Stimulated activated naive CD8-positive, alpha-beta T cell treated with anti-CD3 and anti-CD28 coated beads, Interleukin-15, Interleukin-2, amounts not matched to agents 100 U/mL and 50 U/mL, for 24 hours (primary cell): Measurements from ENCODE around the gene TRIM59.
"Not testable (repeated sequence)": the region's sequence is repeated elsewhere in the genome, so short reads cannot be mapped to it uniquely, and the experiment has no call there.

Source experiments
- ATAC-seq: fragments of 150-1000 bp; cut with Tn5 transposase; one replicate; pipeline ENCODE4 v1.10.0; 2021
- DNase-seq: peaks from one replicate; pipeline ENCODE4 v3.0.0; 2021

The TRIM59 gene

DNA sequence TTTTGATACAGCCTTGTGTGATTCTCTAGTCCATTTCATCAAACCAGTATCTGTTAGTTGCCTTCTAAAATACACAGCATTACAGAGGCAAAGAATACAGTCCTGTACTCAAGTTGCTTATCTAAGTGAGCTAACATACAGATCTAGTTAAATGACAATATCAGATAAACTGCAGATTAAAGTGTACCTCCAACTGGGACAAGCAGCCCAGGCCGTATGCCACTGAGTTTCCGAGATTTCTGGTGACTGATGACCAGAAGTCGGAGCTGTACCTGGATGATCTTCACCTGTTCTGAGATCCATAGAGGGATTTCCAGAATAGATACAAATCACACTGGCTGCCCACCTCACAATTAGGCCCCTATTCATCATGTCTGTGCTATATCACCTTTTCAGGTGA, 6.3 kb upstream of the TRIM59 start:
- no peak for ATAC-seq
- no peak for DNase-seq

- ATAC-seq = no peak
- no peak for DNase-seq
These were observed 5.4 kb upstream of the TRIM59 start for GRCh38 chr3:160454995-160455394.

- not testable (repeated sequence) for ATAC-seq, DNase-seq
These were observed 2.7 kb upstream of the TRIM59 start for GRCh38 chr3:160452251-160452650.

GRCh38 chr3:160451602-160452001, 2.0 kb upstream of the TRIM59 start:
- DNase-seq = no peak
- no peak for ATAC-seq

- DNase-seq = no peak
- ATAC-seq = no peak
These were observed 1.3 kb upstream of the TRIM59 start for GRCh38 chr3:160450846-160451245.

GRCh38 chr3:160448845-160449635, 546 bp downstream of the TRIM59 start:
- DNase-seq = no peak
- peak; percentile 33 for ATAC-seq

DNA sequence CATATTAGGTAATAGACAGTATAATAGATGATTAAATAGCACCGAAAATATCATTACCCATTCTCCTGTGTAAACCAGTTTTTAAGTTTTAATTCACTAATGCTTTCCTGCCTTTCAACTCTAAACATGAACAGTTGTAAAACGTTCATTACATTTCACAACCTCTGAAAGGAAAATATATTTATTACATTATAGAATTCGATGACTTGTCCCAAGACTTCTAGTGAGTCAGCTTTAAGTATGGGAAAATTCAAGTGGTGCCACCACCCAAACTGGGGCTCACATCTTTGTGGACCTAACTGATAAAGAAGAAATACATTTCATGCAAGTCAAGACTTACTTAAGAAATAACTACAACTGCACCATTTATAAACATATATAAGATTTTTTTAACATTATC, 2.0 kb downstream of the TRIM59 start:
- DNase-seq (no peak), ATAC-seq (no peak)

GRCh38 chr3:160446522-160447056, 3.0 kb downstream of the TRIM59 start:
- DNase-seq (no peak), ATAC-seq (no peak)

DNA sequence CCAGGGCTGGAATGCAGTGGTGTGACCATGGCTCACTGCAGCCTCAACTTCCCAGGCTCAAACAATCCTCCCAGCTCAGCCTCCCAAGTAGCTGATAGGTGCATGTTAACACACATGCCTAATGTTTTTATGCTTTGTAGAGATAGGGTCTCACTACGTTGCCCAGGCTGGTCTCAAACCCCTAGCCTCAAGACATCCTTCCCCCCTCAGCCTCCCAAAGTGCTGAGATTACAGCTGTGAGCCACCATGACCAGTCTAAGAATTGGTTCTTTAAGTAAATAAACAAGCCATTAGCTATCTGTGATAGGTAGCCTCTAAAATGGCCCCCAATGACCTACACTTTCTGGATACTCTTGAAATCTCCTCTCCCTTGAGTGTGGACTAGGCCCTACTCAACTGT, 3.7 kb downstream of the TRIM59 start:
- DNase-seq (no peak), ATAC-seq (no peak)

- ATAC-seq (no peak), DNase-seq (no peak)
These were observed 5.2 kb downstream of the TRIM59 start for GRCh38 chr3:160444411-160444810.

- no peak for ATAC-seq
- DNase-seq = no peak
These were observed 8.9 kb downstream of the TRIM59 start for GRCh38 chr3:160440687-160441086.

GRCh38 chr3:160437083-160437455, 12.5 kb downstream of the TRIM59 start:
- DNase-seq (no peak), ATAC-seq (no peak)

DNA sequence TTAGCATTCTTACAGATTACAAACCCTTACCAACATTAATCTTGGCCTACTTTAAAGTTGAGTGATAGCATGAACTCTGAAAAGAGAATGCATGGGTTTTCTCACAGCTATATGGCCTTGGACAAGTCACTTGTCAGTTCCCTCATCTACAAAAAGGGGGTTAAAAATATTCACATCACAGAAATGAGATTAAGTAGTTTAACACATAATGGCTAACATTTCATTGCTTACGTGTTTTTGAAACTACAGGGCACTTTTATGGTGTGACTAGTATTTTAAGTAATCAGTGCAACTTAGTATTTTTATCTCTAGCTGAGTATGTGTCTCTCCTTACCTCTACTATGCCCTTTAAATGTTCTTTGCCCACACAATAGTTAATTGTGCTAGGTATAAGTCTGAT, 13.8 kb downstream of the TRIM59 start:
- ATAC-seq (no peak), DNase-seq (no peak)

GRCh38 chr3:160435095-160435494, 14.5 kb downstream of the TRIM59 start:
- ATAC-seq (no peak), DNase-seq (no peak)

GRCh38 chr3:160434071-160434470, 15.5 kb downstream of the TRIM59 start:
- no peak for ATAC-seq
- DNase-seq = no peak

DNA sequence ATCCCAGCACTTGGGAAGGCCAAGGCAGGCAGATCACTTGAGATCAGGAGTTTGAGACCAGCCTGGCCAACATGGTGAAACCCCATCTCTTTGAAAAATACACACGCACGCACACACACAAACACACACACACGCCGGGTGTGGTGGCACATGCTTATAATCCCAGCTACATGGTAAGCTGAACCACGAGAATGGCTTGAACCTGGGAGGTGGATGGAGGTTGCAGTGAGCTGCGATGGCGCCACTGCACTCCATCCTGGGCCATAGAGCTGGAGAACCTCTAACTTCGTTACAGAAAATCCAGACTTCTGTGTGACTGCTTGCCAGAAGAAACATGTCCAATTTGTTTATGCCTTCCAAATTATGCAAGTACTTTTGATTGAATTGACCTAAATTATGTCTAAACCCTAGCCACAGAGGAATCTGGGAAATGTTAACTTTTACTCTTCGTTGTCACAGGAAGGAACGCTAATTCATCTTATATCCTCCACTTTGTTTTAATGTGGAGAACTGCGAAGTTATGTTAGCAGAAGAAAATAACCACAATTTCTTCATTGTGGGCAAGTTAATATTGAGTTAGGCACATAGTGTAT, 21.7 kb downstream of the TRIM59 start:
- DNase-seq = no peak
- no peak for ATAC-seq

DNA sequence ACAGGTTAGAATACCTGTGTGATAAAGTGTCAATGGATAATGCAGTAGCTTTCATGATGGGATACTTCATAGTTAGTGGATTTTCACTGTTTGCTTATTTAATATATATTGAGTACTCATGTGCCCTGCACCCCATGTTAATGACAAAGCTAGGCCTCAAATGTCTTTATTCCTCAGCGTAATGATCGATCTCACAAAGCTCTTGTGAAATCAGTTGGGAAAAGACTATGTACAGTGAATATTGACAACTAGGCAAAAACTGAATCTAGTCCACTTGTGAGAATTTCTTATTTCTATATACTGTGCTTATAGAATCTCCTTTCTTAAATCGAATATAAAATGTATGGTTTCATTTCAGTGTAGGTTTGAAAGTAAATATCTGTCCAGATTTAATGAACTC, 32.3 kb downstream of the TRIM59 start:
- ATAC-seq (no peak), DNase-seq (no peak)

DNA sequence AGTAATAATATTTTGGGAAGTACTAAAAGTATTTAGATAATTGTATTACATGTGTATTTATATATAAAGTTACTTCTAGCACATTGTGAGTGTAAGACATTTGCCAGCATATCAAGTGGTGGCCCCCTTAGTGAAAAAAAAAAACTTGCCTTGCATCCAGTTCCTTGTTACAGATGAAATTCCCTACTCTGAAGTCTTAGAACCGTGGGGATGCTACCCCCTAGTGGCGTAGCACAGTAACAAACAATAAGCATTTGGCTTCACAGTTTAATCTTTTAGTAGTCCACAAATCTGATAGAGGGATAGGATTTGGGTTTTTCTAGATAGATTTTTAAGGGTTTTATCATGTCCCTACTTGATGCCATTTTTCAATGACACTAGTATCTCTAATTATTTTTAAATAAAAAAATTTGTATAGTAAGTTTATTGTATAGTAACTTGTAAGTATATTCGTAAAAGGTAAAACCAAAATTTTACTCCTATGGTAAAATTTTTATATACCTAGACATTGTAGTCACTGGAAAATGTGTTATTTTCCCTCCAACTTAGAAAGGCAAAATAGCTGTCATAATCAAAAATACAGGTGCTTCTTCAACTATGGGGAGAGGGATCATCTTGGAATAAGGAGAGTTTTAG, 35.9 kb downstream of the TRIM59 start:
- DNase-seq (peak; percentile 57), ATAC-seq (peak; percentile 69)

- no peak for DNase-seq
- no peak for ATAC-seq
These were observed 37.1 kb downstream of the TRIM59 start for GRCh38 chr3:160412477-160412876.

DNA sequence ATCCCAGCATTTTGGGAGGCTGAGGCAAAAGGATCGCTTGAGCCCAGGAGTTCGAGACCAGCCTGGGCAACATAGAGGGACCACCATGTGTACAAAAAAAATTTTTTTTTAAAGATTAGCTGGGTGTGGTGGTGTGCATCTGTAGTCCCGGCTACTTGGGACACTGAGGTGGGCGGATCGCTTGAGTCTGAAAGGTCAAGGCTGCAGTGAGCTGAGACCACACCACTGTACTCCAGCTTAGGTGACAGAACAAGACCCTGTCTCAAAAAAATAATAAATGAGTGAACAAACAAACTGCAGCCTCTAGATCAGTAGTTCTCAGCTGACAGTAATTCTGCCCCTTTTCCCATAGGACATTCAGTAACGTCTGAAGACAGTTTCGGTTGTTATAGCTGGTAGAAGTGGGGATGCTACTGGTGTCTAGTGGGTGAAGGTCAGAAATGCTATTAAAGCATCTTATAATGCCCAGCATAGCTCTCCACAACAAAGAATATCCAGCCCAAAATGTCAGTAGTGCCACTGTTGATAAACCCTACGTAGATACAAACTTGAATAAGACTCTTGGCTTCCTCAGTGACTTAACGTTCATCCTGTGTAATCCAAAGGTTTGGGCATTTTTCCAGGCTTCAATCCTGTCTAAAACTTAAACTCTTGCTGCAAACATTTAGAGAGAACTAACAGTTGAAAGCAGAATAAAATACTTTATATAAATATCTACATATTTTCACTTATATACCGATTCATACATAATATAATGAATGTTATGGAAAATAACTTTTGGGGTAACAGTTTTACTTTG, 39.6 kb downstream of the TRIM59 start:
- no peak for ATAC-seq
- no peak for DNase-seq

- ATAC-seq = no peak
- DNase-seq = no peak
These were observed 45.7 kb downstream of the TRIM59 start for GRCh38 chr3:160403796-160404470.

DNA sequence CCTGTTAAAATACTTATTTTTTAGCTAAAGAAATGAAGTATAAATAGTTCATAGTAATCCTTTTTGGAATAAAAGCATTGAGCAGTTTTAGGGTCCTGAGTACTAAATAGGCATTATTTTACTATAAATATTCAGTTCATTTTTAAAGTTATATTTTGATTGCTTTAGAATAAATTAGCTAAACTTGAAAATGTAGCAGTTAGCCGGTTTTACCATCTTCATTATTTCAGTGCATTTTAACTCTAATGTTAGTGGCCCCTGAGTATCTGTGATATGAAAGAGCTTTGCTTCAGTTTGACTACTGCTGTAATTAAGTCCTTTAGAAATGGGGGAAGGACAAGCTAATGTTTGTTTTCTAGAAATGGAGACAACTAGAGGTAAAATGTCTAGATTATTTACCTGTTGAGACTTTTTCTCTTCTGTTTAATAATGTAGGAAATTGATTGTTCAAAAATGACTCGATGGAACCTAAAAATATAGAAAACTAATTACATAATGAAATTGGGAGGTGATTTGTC, 46.5 kb downstream of the TRIM59 start:
- ATAC-seq (no peak), DNase-seq (no peak)
